Measurements from ENCODE around the gene CHN2.

The CHN2 gene

GRCh38 chr7:29413626-29414136 is 219.1 kb downstream of the CHN2 start:
- no peak for DNase-seq

DNA sequence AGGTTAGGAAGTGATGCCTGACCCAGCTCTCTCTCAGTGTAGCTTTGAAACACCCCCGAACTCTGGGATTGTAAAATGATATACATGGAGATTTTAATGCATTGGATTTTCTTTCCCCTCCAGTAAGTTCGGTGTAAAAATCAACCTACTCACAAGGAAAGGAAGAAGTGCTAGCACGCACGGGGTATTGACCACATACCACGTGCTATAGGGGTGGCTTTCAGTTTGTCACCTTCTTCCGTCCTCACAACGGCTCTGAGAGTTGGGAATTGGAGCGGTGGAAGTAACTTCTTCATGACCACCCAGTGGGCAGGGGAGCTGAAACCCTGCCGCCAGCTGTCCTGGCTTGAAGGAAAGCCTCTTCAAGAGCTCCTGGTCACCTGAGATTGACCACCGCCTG is 219.6 kb downstream of the CHN2 start:
- DNase-seq, result no peak

- no peak for DNase-seq
These were observed 220.6 kb downstream of the CHN2 start for GRCh38 chr7:29415215-29415614.

DNA sequence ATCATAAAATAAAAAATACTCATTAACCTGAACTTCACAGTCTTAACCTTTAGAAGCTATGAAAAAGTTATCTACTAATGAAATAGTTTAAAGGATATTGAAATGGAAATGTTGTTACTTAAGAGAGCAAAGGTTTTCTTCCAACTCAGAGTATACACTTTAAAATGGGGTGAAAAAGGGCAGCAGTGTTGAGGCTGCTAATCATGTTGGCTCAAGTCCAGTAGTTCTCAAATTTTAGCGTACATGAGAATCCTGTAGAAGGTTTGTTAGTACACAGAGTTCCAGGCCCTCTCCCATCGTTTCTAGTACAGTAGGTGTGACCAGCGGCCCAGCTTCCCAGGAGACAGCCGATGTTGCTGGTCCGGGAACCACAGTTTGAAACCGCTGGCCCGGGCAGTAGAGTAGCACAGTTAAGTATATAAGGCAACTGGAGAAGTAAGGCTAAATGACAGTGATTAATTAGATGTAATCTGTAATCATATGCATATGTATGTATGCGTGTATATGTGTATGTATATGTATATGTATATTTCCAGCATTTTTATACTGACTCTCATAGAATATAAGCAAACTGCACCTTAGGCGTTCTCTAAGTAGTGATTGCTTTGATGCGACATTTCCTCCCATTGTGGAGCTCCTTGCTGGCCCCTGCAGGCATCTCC is 221.8 kb downstream of the CHN2 start:
- no peak for DNase-seq

- no peak for DNase-seq
These were observed 222.3 kb downstream of the CHN2 start for GRCh38 chr7:29416938-29417305.

- DNase-seq, result no peak
These were observed 223.5 kb downstream of the CHN2 start for GRCh38 chr7:29418056-29418455.

DNA sequence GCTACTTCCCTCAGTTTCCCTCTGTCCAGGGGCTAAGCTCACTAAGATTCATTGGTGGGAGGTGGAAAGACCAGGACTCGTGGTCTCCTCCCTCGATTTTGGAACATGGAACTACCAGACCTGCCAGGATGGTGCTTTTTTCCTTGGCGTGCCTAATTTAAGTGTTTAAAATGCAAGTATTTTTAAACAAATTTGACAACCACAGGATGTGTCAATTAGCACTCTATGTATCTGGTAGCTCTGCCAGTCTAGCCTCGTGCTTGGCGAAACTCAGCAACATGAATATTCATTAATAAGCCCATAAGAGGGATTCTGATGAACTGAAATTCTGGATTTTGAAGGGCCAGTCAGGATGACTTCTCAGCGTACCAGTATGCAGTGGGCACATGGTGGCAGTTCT is 224.1 kb downstream of the CHN2 start:
- no peak for DNase-seq

DNA sequence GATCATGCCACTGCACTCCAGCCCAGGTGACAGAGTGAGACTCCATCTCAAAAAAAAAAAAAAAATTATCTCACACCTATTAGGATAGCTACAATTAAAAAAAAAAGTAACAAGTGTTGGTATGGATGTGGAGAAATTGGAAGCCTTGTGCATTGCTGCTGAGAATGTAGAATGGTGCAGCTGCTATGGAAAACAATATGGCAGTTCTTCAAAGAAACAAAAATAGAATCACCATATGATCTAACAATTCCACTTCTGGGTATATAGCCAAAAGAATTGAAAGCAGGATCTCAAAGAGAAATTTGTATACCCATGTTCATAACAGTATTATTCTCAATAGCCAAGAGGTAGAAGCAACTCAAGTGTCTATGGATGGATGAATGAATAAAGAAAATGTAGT is 225.4 kb downstream of the CHN2 start:
- DNase-seq, result no peak

- DNase-seq, result no peak
These were observed 226.7 kb downstream of the CHN2 start for GRCh38 chr7:29421010-29421956.

- no peak for DNase-seq
These were observed 228.3 kb downstream of the CHN2 start for GRCh38 chr7:29422829-29423228.

DNA sequence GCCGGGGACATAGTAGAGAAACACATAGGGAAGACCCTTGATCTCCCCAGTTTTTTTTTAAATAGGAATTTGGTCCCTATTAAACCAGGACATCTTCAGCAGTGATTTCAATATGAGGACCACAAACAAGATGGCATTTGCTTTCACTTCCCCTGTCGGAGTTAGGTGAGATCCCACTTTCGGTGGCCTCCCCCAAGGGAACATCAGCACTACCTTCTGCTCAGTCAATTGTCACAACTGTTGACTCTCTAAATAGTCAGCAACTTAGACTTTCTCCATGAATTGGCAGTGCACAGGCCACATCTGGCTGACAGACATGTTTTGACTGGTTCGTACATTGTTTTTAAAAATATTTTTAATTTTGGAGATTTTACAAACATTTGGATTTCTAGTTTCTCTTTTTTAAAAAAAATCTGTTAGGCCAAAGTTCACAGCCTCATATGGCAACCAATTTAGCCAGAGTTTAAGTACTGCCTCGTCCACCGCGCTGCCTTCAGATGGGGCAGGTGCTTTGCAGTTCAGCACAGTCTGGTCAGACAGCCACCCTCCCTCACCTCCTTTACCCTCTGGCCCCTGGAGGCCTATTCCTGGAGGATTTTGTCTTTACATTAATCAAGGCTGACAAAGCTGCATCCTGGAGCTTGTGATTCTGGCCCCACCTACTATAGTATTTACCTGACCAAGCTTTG is 229.9 kb downstream of the CHN2 start:
- DNase-seq, result no peak

GRCh38 chr7:29424984-29425309 is 230.4 kb downstream of the CHN2 start:
- no peak for DNase-seq

GRCh38 chr7:29426587-29426986 is 232.0 kb downstream of the CHN2 start:
- DNase-seq, result no peak

DNA sequence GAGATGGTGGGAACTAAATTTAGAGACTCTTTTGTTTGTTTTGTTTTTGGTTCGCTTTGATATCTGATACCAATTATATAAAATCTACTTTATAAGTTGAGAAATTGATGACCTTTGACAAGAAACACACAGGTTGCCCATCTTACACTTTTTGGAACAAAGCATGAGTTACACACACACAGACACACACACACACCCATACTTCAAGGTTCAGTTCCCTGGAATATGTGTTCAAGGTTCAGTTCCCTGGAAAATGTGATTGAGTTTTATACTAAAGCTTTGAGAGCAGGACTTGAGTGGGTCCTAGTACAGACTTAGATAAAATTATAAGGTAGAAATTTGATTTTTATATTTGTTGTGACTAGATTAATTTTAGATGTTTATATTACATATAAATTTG is 234.8 kb downstream of the CHN2 start:
- DNase-seq, result no peak

- DNase-seq, result no peak
These were observed 235.8 kb downstream of the CHN2 start for GRCh38 chr7:29430279-29430949.

DNA sequence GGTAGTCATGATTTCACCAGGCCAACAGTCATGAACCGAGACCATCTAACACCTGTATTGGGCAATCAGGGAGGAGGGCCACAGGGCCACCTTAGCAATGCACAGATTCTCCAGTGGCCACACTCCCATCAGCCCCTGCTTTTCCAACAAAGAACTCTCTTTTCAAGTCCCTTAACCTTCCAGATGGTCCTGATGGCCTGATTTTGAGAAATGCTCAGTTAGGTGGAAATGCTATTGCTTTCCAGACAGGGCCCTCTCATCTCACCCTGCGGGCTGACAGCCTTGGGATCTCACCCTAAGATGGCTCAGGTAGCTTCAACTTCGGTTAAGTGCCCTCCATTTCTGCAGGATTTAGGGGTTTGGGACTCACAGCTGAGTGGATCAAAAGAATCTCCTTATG is 237.1 kb downstream of the CHN2 start:
- DNase-seq, result no peak

GRCh38 chr7:29432721-29433120 is 238.1 kb downstream of the CHN2 start:
- DNase-seq, result no peak

DNA sequence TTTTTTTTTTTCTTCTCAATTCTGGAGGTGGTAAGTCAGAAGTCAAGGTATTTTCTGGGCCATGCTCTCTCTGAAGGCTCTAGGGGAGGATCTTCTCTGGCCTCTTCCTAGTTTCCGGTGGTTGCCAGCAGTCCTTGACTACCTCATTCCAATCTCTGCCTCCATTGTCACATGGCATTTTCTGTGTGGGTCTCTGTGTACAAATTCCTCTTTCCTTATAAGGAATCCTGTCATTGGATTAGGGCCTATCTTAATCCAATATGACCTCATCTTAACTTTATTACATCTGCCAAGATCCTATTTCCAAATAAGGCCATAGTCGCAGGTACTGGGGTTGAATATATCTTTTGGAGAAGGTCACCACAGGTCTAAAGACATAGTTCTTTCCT is 239.8 kb downstream of the CHN2 start:
- no peak for DNase-seq

DNA sequence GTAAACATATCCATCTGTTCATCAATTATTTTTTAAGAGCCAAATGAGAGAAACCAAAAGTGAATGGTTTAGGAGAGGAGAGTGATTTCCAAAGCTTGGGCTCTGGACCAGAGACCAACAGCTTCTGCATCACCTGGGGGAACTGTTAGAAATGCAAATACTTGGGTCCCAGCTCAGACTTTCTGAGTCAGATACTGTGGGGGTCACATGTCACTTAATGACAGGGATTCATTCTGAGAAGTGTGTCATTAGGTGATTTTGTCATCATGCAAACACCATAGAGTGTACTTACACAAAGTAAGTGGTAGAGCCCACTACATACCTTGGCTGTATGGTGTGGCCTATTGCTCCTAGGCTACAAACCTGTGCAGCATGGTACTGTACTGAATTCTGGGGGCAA is 240.6 kb downstream of the CHN2 start:
- no peak for DNase-seq

DNA sequence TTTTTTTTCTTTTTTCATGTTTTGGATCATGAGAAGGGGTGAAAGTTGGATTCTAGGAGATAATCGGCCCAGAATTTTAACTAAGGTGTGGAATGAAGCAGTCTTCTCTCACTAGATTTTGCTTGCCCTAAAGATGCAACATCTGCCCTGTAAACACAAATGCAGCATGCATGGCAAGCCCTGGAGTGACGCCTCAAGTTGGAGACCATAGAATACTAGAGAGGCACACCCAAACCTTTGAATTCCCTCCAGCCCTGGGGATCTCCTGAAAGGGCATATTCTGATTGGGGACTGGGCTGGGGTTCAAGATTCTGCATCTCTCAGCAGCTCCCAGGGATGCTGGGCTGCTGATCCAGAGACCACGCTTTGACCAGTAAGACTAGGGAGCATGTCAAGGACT is 241.3 kb downstream of the CHN2 start:
- no peak for DNase-seq

DNA sequence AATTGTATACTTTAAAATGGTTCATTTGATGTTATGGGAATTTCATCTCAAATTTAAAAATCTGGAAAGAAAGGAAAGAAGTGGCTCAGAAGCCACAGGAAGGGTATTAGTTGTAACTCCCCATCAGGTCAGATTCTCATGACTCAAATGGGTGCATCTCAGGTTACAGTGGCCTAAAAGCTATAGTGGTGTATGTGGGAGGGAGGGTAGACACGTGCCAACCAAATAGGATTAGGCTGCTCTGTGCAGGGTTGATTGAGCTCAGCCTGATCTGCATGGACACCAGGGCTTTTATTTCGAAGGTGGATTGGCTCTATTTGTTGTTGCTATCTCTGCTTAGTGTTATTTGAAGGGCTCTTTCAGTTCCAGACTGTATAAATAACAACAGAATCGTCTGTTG is 247.6 kb downstream of the CHN2 start:
- no peak for DNase-seq

DNA sequence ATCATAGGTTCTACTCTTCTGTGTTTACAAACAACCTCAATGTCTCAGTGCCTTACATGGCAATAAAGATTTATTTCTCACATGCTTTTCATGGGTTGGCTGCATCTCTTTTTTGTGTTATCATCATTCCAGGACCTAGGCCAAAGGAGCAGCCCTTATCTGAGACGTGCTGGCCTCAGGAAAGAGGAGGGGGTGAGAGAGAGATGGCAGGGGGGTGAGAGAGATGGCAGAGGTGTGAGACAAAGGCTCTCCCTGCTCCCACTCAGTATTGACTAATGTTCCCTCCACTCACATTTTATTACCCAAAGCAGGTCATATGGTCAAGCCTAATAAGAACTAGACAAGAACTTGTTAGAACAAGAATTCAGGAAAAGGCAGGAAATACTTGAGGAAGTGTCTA is 249.0 kb downstream of the CHN2 start:
- no peak for DNase-seq

GRCh38 chr7:29444267-29444666 is 249.7 kb downstream of the CHN2 start:
- no peak for DNase-seq
